ENCODE results near the gene VASH1.
"Not testable (repeated sequence)": the region's sequence is repeated elsewhere in the genome, so short reads cannot be mapped to it uniquely, and the experiment has no call there.

The VASH1 gene

GRCh38 chr14:76727901-76728300 lies 33.4 kb upstream of the VASH1 start:
- Histone ChIP-seq H3F3A (ENCODE audit: insufficient read depth, low read length) (no peaks in the 10 kb centered on the region), H2AFZ (ENCODE audit: low read length) (no peak overlapping the region), H3K4me3 (ENCODE audit: low read length) (no peak overlapping the region), H4K20me1 (ENCODE audit: insufficient read depth, low read length) (no peaks in the 10 kb centered on the region), H3K36me3 (replicated peaks; ENCODE audit: insufficient read depth, low read length) (no peaks in the 10 kb centered on the region), H3K27ac (ENCODE audit: low read length) (no peak overlapping the region), H3K4me2 (ENCODE audit: low read depth, low read length) (no peak overlapping the region), H3K9ac (ENCODE audit: low read length) (no peak overlapping the region), H3K9me2 (replicated peaks; ENCODE audit: insufficient read depth, low read length) (no peaks in the 10 kb centered on the region), H3K27me3 (replicated peaks; ENCODE audit: insufficient read depth, low read length) (no peaks in the 10 kb centered on the region), H3K9me3 (replicated peaks; ENCODE audit: insufficient read depth, low read length) (no peaks in the 10 kb centered on the region), H3K79me2 (ENCODE audit: low read length) (no peaks in the 10 kb centered on the region), H3K4me1 (ENCODE audit: low read length) (no peaks in the 10 kb centered on the region)
- no peak for DNase-seq
- no peak for TF ChIP-seq EZH2phosphoT487 (IDR thresholded peaks at IDR 0.05; ENCODE audit: low read length)
- no peak for TF ChIP-seq EZH2 (optimal IDR thresholded peaks at IDR 0.05; ENCODE audit: low read depth, low read length)
- no peak for TF ChIP-seq CTCF (IDR thresholded peaks at IDR 0.05; ENCODE audit: low read length)

- TF ChIP-seq EZH2 (optimal IDR thresholded peaks at IDR 0.05; ENCODE audit: low read depth, low read length) (no peak), EZH2phosphoT487 (IDR thresholded peaks at IDR 0.05; ENCODE audit: low read length) (no peak), CTCF (IDR thresholded peaks at IDR 0.05; ENCODE audit: low read length) (no peak)
- no peaks in the 10 kb centered on the region for H3F3A ChIP-seq (ENCODE audit: insufficient read depth, low read length)
- no peak for DNase-seq
Measured at GRCh38 chr14:76729258-76729657, 32.0 kb upstream of the VASH1 start.

GRCh38 chr14:76729953-76730505 lies 31.2 kb upstream of the VASH1 start:
- no peak overlapping the region for H3K4me2 ChIP-seq (ENCODE audit: low read depth, low read length)
- DNase-seq: no peak

More at GRCh38 chr14:76729258-76729657, 32.0 kb upstream of the VASH1 start:
- Histone ChIP-seq H3K4me2 (ENCODE audit: low read depth, low read length) (no peak overlapping the region), H3K4me1 (ENCODE audit: low read length) (no peaks in the 10 kb centered on the region), H3K27me3 (replicated peaks; ENCODE audit: insufficient read depth, low read length) (no peaks in the 10 kb centered on the region), H4K20me1 (ENCODE audit: insufficient read depth, low read length) (no peaks in the 10 kb centered on the region), H3K9ac (ENCODE audit: low read length) (no peak overlapping the region), H3K27ac (ENCODE audit: low read length) (no peak overlapping the region), H2AFZ (ENCODE audit: low read length) (no peak overlapping the region), H3K4me3 (ENCODE audit: low read length) (no peak overlapping the region), H3K36me3 (replicated peaks; ENCODE audit: insufficient read depth, low read length) (no peaks in the 10 kb centered on the region), H3K9me3 (replicated peaks; ENCODE audit: insufficient read depth, low read length) (no peaks in the 10 kb centered on the region), H3K79me2 (ENCODE audit: low read length) (no peaks in the 10 kb centered on the region), H3K9me2 (replicated peaks; ENCODE audit: insufficient read depth, low read length) (no peaks in the 10 kb centered on the region)

GRCh38 chr14:76734501-76734900 lies 26.8 kb upstream of the VASH1 start:
- H3K27me3 ChIP-seq (replicated peaks; ENCODE audit: insufficient read depth, low read length); H3K9me2 ChIP-seq (replicated peaks; ENCODE audit: insufficient read depth, low read length); H4K20me1 ChIP-seq (ENCODE audit: insufficient read depth, low read length); H3K79me2 ChIP-seq (ENCODE audit: low read length); H2AFZ ChIP-seq (ENCODE audit: low read length); H3K4me2 ChIP-seq (ENCODE audit: low read depth, low read length); H3K9me3 ChIP-seq (replicated peaks; ENCODE audit: insufficient read depth, low read length); H3K9ac ChIP-seq (ENCODE audit: low read length); H3K27ac ChIP-seq (ENCODE audit: low read length); H3F3A ChIP-seq (ENCODE audit: insufficient read depth, low read length); DNase-seq; H3K4me3 ChIP-seq (ENCODE audit: low read length); H3K36me3 ChIP-seq (replicated peaks; ENCODE audit: insufficient read depth, low read length); H3K4me1 ChIP-seq (ENCODE audit: low read length): not testable (repeated sequence)

More at GRCh38 chr14:76729953-76730505, 31.2 kb upstream of the VASH1 start:
- H4K20me1 ChIP-seq (ENCODE audit: insufficient read depth, low read length): no peaks in the 10 kb centered on the region
- no peak overlapping the region for H2AFZ ChIP-seq (ENCODE audit: low read length)
- H3K27me3 ChIP-seq (replicated peaks; ENCODE audit: insufficient read depth, low read length): no peaks in the 10 kb centered on the region
- H3K36me3 ChIP-seq (replicated peaks; ENCODE audit: insufficient read depth, low read length): no peaks in the 10 kb centered on the region
- no peaks in the 10 kb centered on the region for H3K4me1 ChIP-seq (ENCODE audit: low read length)
- no peaks in the 10 kb centered on the region for H3K9me3 ChIP-seq (replicated peaks; ENCODE audit: insufficient read depth, low read length)
- no peak overlapping the region for H3K27ac ChIP-seq (ENCODE audit: low read length)
- no peaks in the 10 kb centered on the region for H3F3A ChIP-seq (ENCODE audit: insufficient read depth, low read length)
- no peak overlapping the region for H3K4me3 ChIP-seq (ENCODE audit: low read length)
- no peak overlapping the region for H3K9ac ChIP-seq (ENCODE audit: low read length)
- TF ChIP-seq CTCF (IDR thresholded peaks at IDR 0.05; ENCODE audit: low read length) (no peak), EZH2phosphoT487 (IDR thresholded peaks at IDR 0.05; ENCODE audit: low read length) (no peak), EZH2 (optimal IDR thresholded peaks at IDR 0.05; ENCODE audit: low read depth, low read length) (no peak)
- H3K79me2 ChIP-seq (ENCODE audit: low read length): no peaks in the 10 kb centered on the region
- no peaks in the 10 kb centered on the region for H3K9me2 ChIP-seq (replicated peaks; ENCODE audit: insufficient read depth, low read length)

Measured in MM.1S (cell line).